Activated T-helper 9 cell treated with anti-CD3 and anti-CD28 coated beads, Interleukin-2, amount 50 U/mL, for 16 hours (primary cell): ENCODE measurements around the gene DSCAML1.
"Not testable (repeated sequence)": the region's sequence is repeated elsewhere in the genome, so short reads cannot be mapped to it uniquely, and the experiment has no call there.

Experiments
- DNase-seq: peaks from one replicate; pipeline ENCODE4 v3.0.0-alpha.2; 2020; ENCODE audit warnings: low read depth

The DSCAML1 gene

DNA sequence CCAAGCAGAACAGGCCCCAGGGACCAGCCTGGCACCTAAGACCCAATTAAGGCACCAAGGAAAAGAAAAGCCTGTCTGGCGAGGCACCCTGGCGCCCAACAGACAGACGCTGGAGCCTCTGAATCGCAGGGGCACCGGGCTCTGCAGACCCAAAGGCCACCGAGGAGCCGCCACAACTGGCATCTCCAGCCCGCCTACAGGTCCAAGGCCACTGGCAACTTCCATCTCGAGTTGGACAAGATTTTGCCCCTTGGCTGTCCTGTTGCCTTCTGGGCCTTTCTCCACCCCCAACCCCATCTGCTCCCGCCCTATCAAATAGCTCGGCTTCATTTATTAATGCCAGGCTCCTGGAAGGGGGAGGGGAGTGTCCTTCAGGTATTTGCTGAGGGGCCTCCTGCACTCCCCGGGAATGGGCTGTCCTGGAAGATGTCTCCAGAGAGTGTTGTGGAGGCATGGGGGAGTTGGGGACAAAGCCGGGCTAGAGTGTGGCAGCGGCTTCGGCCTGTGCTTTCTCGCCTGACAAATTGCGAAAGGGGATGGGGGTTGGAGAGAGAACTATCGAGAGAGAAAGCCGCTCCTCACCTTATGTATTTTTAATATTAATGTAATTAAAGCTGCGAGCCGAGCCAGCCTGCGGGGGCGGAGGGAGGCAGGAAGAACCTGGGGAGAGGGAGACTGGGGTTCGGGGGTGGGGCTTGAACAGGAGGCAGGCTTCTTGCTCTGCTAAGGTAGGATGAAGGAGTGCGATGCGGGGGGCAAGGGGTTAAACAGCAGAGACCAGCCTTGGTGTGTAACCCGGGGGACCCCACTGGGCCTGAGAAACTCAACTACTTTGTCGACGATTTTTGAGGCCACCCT lies 2.0 kb downstream of the DSCAML1 start:
- DNase-seq, result no peak

DNA sequence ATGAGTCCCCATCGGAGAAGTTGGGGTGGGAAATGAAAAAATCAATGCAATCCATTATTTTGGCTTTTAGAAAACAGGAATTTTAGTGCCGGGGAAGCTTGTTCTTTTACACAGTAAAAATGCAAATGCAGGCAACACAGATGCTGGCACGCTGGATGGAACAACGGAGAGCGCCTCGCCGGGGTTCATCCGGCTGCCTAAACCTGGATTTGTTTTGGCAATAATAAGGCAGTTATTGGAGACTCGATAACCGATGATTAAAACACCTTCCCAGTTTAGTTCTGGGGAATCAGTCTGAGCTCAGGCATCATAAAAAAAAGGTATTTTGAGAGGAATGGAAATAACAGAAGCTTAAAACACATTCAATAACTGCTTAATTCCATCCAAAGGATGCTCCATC lies 2.9 kb downstream of the DSCAML1 start:
- DNase-seq, result no peak

DNA sequence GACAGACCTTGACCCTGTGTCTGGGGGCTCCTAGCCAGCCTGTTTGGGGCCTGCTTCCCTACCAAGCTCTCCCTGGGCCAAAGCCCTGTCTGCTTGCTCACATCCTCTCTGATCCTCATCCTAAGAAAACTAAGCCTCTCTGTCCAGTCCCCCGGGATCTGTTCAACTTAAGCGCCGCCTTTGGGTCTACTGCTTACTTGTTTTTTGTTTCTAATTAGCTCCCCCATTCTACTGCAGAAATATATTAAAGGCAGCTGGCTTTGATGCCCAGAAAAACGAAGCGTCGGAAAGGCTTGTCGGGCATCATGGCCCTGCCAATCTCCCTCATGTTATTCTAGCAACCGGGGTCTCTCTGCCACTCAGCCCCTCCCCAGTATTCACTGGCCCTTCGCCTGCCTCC lies 3.4 kb downstream of the DSCAML1 start:
- DNase-seq, result no peak

DNA sequence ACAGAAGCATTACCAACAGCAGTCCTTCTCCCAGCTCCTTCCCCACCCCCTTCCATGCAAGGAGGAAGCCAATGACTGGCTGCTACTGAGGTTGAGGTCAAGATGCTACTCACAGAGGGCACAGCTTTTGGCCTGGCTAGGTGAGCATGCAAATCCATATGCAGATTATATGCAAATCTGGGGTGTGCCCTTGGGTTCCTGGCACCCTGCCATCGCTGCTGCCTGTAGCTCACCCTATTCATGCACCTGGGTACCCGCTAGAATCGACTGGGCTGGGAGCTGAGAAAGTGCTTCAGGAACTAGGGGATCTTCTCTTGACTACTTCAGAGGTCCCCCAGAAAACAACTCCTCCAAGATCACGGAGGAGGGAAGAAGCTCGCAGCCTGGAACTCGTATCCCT lies 4.0 kb downstream of the DSCAML1 start:
- no peak for DNase-seq

DNA sequence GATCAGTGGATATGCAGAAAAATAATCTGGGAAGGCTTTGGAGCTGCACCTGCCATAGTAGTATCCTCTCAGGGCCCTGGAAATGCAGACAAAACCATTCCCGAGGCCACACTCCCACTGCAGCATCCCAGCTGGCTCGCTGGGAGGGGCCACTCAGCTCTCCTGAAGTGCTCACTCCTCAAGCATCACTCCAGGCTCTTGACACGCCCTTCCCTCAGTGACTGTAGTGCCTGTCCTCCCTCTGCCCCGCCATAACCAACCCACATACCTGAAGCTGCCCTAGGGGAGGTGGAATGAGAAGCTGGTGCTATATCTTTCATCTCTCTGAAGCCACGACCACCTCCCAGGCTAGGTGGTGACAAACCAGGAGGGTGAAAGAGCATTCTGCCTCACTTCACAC lies 4.8 kb downstream of the DSCAML1 start:
- DNase-seq, result no peak

DNA sequence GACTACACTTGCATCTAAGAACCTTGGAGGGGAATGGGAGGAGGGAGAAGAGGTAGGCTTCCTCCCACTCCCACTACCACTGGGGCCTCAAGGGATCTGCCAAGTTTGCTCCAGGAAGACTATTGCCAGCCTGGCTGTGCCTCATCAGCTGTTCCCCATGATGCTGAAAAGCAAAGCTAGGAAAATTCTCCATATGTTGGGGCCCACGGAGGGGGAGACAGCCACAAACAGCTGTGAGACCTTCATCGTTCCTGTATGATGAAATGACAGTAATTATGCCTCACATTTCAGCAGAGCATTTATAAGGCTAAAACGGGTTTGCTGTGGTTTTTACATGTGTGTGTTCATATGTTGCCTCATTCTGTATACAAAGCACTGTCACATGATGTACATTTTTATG lies 6.7 kb downstream of the DSCAML1 start:
- DNase-seq, result no peak

DNA sequence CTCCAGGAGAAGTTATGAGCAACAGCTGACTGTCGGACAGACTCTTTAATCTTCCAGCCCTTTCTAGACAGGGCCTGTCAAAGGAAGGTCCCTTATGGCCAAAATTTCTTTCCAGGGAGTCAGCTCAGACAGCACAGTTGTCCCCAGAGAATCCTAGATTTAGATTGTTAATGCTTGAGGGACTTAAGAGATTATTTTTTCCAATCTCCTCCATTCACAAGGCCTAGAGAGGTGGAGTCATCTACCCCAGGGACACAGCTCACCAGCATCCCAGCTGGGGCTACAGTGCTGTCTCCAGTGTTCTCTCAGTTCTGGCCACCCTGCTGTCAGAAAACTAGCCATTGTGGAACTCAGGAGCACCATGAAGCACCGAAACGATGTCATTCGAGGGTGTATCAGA lies 7.8 kb downstream of the DSCAML1 start:
- no peak for DNase-seq

DNA sequence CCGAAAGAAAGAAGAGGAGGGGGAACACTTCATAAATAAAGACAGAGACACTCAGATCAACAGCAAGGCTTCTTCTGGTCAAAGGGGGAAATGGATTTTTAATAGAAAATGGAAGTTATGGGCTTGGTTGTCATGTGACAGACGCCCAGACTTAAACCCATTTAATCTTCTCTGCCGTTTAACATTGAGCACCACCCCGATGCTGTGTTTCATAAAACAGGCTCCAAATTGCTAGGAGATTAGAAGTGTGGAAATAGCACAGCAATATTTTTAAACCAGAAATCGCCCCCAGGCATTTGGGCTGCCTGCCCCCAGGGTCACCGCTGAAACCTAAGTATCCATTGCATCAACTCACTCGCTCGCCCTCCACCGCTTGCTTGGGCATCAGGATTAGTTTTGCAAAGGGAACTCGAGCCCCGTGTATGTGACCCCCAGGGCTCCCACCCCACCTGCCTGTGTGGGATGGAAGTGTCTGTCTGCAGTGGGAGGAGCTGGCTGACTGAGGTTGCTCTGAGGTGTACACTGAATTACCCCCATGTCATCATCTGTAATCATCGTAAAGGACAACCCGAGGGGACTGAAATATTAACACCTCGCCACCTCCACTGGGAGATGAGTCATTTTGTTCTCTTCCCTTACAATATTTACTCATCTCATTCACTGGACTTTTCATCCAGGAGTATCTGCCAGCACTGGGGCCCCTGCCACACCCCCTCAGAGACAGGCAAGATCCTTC lies 10.7 kb downstream of the DSCAML1 start:
- no peak for DNase-seq

DNA sequence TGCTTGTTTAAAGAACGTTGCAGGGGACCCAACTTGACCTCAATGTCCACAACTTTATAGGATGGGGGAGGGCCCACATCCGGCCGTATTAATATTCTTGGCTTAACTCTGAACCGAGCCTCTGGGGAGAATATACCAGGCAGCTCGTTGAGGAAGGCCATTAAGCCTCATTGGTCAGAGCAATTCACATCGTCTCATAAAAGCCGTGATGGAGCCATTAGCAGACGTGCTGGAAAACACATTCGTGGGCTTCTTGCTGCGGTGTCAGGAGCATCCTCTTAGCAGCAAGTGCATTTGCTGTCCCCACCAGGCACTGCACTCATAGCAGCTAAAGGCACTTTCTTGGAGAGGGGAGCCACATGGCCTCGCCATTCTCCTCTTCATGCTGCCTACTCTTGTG lies 14.9 kb downstream of the DSCAML1 start:
- no peak for DNase-seq

DNA sequence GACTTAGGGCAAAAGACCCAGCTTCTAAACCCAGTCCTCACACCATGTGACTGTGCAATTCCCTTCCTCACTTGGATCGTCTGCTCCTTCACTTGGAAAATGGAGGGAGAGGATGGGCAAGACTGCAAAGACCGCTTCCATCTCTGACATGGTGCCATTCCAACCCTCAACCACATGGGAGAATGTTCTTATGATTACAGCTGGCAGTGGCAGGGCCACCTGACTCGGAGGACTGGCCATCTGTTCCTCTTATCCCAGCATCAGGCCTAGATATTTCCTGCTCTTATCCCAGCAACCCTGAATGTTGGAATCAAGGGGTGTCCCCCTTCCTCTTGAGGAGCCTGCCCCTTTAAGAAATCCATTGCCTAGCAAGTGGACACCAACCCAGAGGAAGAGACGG lies 15.4 kb downstream of the DSCAML1 start:
- no peak for DNase-seq

DNA sequence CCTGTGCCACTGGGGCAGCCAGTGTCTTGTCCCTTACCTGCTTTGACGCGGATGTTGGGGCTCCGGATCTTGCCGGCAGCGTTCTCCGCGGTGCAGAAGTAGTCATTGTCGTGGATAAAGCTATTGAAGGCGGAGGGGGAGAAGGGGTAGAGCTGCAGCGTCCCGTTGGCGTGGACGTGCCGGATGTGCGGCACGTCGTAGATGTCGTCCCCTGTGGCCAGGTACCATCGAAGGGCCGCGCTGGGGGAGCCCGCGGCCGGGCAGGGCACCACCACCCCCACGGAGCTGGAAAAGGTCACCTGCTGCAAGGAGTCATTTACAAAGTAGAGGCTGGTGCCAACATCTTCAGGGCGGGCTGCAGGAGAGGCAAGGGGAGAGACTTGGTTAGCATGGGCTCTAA lies 16.6 kb downstream of the DSCAML1 start:
- DNase-seq, result no peak

DNA sequence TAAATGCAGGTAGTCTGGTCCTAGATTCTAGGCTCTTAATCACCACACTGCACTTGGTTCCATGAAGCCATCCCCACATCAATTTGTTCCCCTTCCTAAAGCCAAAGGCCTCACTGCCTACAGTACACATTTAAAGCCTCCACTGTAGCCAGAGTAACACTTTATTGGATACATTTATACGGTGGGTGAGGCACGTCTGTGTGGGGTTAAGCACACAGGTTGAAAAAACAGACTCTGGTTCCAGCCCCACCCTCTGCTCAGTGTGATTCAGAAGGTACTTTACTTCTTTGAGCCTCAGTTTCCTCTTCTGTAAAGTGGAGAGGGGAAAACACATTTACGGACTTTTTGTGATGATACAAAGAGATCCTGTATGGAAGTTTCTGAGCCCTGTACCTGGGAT lies 22.5 kb downstream of the DSCAML1 start:
- DNase-seq, result no peak

DNA sequence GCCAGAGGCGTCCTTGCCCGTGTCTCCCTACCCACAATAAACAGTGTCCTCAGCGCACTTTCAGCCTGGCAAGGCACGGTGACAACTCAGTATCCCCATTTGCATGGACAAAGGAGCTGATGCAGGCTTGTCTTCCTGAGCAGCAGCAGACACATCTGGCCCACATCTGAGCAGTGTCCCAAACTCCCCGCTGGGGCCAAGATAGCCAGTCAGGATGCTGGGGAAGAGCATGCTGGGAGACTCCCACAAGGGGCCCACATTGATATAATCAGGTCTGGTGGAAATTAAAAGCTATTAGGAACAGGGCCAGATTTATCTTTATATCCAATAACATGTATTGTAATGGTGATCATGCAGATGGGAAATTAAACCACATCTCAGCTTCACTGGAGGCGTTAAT lies 24.7 kb downstream of the DSCAML1 start:
- DNase-seq, result no peak

DNA sequence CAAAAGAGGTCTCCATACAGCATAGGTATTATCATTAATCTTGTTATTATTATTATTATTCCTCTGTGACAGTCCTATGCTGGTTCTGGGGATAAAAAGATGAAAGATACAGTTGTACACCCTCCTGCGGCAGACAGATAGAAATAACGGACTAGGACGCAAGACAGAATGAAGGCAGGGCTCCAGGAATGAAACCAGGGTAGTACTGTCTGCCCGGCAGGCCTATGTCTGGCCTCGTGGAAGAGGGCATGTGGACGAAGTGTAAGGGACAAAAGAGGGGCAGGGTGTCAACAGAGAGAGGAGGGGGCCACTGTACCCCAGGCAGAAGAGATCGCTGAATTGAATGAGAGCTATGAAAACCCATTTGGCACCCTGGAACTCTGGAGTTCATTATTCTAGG lies 25.2 kb downstream of the DSCAML1 start:
- no peak for DNase-seq

DNA sequence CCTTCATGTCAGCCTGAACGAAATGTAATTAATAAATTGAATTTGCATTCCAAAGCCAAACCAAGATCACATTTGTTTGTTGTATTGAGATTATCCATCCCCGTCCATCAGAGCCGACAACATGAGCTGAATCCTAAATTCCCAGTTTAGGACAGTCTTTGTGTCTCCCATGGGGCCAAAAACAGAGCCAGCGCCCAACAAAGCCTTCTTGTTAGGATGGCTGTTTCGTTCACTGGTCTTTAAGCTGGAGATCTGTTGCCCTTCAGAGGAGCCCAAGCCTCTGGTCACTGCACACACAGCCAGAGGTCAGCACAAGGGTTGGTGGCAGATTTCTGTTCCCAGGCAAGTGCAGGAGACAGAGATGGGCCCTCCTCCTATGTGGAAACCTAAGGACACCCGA lies 25.8 kb downstream of the DSCAML1 start:
- DNase-seq, result no peak

DNA sequence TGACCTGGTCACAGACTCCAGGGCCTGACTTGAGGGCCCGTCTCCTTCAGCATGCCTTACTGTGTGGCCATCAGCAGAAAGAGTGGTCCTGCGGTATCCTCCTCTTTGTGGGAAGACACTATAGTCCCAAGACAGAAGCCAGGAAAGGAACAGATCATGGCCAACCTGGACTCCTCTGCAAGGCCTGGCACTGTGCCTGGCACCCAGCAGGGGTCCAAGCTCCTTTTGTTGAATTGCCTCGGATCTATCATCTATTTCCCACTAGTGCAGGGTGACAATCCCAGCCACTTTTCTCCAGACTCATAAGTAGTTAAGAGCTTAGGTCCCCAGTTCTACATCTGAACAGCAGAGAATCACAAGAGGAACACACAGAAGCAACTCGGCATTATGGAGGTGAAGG lies 27.0 kb downstream of the DSCAML1 start:
- no peak for DNase-seq

DNA sequence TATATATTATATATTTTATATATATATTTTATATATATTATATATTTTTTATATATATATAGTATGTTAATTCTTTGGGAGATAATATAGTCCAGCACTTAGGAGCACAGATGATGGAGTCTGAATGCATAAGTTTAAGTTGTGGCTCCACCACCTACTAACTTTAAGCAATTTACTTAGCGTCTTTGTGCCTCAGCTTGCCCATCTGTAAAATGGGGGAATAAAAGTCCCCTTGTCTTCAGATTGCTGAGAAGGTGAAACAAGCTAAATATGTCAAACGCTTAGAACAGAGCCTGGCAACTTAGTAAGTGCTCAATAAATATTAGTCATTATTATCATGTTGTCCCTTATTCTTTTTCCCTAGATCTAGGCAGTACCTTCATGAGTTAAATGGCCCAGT lies 27.5 kb downstream of the DSCAML1 start:
- no peak for DNase-seq

DNA sequence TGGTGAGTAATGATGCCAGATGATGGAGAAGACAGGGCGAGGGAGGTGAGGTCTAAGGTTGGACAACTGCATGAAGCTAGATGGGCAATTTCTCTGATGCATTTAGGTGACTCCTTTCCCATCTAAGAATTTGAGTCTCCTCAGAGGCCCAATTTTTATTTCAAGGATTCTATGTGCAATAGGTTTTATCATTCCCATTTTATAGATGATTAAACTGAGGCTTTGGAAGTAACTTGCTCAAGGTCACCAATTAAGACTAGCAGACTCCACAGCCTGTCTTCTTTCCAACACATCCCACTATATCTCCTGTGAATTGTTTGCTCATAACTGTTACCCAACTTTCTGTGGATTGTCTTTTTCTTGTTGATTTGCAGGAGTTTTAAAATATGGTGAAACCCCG lies 28.5 kb downstream of the DSCAML1 start:
- DNase-seq, result no peak

DNA sequence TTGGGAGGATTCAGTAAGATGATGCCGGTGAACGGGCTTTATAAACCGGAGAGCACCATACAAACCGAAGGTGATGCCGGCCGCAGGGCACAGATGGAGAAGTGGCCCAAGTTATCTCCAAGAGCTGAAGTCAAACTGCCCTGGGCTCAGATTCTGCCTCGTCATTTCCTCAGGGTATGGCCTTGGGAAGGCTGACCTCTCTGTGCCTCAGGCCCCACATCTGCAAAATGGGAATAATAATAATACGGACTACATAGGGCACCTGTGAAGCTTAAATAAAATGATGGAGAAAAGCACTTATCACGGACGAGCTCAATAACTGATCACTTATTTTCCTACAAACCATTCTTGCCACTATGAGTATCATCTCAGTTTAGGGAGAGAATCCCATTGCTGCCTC lies 29.9 kb downstream of the DSCAML1 start:
- DNase-seq, result no peak

DNA sequence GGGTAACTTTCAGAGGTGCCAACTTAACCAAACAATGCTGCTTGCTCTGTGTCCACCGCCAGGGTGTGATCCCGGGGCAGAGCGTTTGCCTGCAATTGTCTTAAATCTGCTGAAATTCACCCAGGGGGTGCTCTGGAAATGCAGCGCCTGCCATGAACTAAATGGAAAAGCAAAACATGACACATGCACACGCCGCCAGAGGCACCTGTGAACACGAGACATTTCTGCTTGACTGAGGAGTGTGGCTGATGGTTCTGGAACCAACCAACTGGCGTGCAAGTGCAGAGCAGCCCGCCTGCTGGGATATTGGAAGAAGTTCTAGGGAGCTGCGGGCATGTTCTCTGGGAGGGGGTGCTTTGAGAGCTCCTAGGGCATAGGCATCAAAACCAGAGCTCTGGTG lies 30.4 kb downstream of the DSCAML1 start:
- no peak for DNase-seq

DNA sequence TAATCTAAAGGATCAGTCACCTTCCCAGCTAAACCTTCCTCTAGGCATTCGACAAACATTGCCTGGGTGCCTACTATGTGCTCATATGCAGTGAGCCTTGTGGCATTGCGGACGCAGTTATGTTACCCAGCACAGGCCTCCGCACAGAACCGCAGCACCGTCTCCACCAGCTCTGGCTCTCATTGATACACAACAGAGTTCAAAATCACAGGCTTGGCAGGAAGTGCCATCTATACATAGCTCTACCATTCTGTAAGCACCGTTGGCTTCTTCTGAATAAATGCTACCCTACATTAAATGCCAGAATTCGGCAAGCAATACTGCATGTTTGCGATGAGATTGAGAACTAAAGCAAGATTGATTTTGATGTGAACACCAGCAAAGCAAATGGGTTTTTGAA lies 31.0 kb downstream of the DSCAML1 start:
- no peak for DNase-seq

DNA sequence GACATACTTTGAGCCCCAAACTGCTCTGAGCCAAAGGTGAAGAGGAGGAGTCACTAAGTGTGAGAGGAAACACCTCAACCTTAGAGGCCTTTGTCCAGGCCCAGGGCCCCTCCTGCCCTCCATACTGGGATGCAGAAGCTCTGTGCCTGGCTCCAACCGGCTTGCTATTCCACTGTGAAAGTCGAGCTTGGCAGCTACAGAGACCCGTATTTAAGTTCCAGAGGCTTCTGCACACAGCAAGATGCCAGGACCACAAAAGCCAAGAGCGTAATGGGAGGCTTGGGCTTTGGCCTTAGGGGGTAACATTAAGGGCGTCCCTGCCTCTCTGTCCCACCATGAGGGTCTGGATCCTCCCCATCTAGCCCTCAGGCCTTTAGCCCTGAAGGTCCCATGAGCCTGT lies 31.9 kb downstream of the DSCAML1 start:
- no peak for DNase-seq

DNA sequence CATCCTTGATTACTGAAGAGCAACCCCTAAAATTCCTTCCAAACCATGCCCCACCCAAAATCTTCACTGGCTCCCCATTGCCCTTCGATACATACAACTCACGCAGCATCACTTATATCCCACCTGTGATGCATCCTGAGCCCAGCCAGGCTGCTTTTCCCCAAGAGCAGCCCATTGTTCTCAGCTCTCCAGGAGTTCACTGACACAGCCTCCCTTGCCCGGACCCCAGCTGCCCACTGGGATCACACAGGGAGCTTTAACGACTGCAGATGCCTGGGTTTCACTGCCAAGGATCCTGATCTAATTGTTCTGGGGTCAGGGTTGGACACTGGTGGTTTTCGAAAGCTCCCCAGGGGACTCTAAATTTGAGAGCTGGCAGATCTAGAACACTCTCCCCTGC lies 33.6 kb downstream of the DSCAML1 start:
- not testable (repeated sequence) for DNase-seq

DNA sequence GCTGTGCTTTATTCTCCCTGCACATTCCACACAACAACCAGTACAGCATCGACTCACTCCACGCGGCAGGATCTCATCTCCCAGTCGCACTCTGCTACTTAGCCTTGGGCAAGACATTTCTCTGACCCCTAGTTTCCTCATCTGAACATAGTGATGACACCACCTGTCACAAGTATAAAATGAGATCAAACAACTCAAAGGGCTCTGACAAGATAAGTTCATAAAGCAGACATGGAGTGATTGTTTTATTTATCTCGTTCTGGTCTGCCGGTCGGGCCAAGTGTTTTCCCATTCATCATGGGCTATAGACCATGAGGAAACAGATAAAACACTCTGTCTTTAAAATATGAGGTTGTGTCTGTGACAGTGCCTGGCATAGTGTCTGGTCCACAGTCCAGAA lies 35.0 kb downstream of the DSCAML1 start:
- no peak for DNase-seq
